ENCODE measurements around the gene MMP15. TPM values are rescaled to one million over a fixed set of nuclear protein-coding genes. Genes with fewer than 3 reads are reported as not detected.

Gene MMP15
- polyA plus RNA-seq, 1 of the 3 experiments (the other 2 are of a cell fraction) = 3.1 TPM

- no peak for TF ChIP-seq REST (IDR thresholded peaks at IDR 0.05; ENCODE audit: low read depth, low read length)
- no peak for TF ChIP-seq IRF3 (IDR thresholded peaks at IDR 0.05; ENCODE audit: low read depth, low read length)
- TF ChIP-seq YY1 (IDR thresholded peaks at IDR 0.05; ENCODE audit: low read depth) = no peak
- no peak for TF ChIP-seq TCF12 (IDR thresholded peaks at IDR 0.05)
Observed at GRCh38 chr16:58009856-58010416, 15.6 kb upstream of the MMP15 start (continued).

DNA sequence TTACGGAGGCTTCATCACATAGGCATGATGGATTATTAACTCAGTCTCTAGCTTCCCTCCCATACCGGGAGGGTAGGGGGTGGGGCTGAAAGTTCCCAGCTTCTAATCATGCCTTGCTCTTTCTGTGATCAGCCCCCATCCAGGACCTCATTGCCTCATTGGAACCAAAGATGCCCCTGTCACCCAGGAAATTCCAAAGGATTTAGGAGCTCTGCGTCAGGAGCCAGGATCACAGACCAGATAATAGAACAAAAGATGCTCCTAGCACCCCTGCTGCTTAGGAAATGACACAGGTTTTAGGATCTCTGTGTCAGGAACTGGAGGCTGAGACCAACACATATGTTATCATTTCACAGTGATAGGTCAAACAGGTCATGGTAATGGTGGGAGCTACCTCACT is 14.7 kb upstream of the MMP15 start:
- CTCF ChIA-PET = interaction anchor here (0.6 to 2.3 kb wide), 9 partner anchors 8 to 652 kb away, joined by 3 to 10 read pairs (median 5); partner anchors contain the start of gene USB1
- Histone ChIP-seq H3K79me2 (ENCODE audit: insufficient read depth) (peaks cover 35% of the 10 kb centered on the region; the same call in 1 of the 2 replicates), H3K4me2 (no peak overlapping the region), H3K9me3 (no peaks in the 10 kb centered on the region), H3K4me3 (ENCODE audit: low read depth in 2 of 2, low read length in 1 of 2) (no peak overlapping the region), H3K36me3 (replicated peaks in 1 of 2; ENCODE audit: control insufficient read depth in 1 of 2, insufficient read depth in 2 of 2, low read length in 1 of 2) (peaks cover 19 to 30% of the 10 kb centered on the region in 2 experiments), H3K27me3 (ENCODE audit: insufficient read depth) (no peaks in the 10 kb centered on the region), H3K9ac (no peak overlapping the region), H3K9me2 (no peaks in the 10 kb centered on the region), H3K27ac (ENCODE audit: low read depth in 2 of 2, low read length in 1 of 2) (no peak overlapping the region; a peak in 1 of 4 replicates), H4K20me1 (ENCODE audit: insufficient read depth) (no peaks in the 10 kb centered on the region), H2AFZ (ENCODE audit: low read depth) (no peak overlapping the region), H3K4me1 (ENCODE audit: control insufficient read depth in 1 of 2, insufficient read depth in 2 of 2, low read depth in 1 of 2, low read length in 1 of 2) (peaks cover 0 to 11% of the 10 kb centered on the region in 2 experiments; a peak in 2 of 4 replicates), H3F3A (replicated peaks; ENCODE audit: insufficient read depth) (no peaks in the 10 kb centered on the region)
- POLR2A ChIA-PET = no interaction called here
- WGBS (ENCODE audit: low lambda C conversion rate) = 91% methylated on average over 3 of the region's 3 CpGs
- DNase-seq = no peak
- no peak for TF ChIP-seq SIN3A (IDR thresholded peaks at IDR 0.05; ENCODE audit: borderline replicate concordance, low read depth, low read length)
- TF ChIP-seq REST (IDR thresholded peaks at IDR 0.05; ENCODE audit: low read depth, low read length) = no peak
- no peak for TF ChIP-seq FOXM1 (IDR thresholded peaks at IDR 0.05; ENCODE audit: low read depth)
- TF ChIP-seq, protein P1, sequence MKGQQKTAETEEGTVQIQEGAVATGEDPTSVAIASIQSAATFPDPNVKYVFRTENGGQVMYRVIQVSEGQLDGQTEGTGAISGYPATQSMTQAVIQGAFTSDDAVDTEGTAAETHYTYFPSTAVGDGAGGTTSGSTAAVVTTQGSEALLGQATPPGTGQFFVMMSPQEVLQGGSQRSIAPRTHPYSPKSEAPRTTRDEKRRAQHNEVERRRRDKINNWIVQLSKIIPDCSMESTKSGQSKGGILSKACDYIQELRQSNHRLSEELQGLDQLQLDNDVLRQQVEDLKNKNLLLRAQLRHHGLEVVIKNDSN (IDR thresholded peaks at IDR 0.05; ENCODE audit: borderline replicate concordance, low read depth) = no peak
- no peak for TF ChIP-seq CHD2 (IDR thresholded peaks at IDR 0.05; ENCODE audit: low read length, partially characterized antibody)
- TF ChIP-seq CTCF (IDR thresholded peaks at IDR 0.05) = no peak
